Measurements from ENCODE around the gene SOX5.

SOX5 gene

GRCh38 chr12:23948291-23948690, 1.2 kb downstream of the SOX5 start:
- no peaks in the 10 kb centered on the region for H3K4me1 ChIP-seq (ENCODE audit: insufficient read depth, low read length, poor library complexity, severe bottlenecking)
- H3K4me2 ChIP-seq (ENCODE audit: low read depth, low read length, poor library complexity, severe bottlenecking): no peak overlapping the region
- H3K9me2 ChIP-seq (replicated peaks; ENCODE audit: low read depth, low read length): no peaks in the 10 kb centered on the region
- TF ChIP-seq EZH2phosphoT487 (IDR thresholded peaks at IDR 0.05; ENCODE audit: borderline replicate concordance): no peak
- no peaks in the 10 kb centered on the region for H3K36me3 ChIP-seq (ENCODE audit: insufficient read depth, low read length)
- no peaks in the 10 kb centered on the region for H3K9me3 ChIP-seq (ENCODE audit: insufficient read depth, low read depth, low read length)
- no peak overlapping the region for H3K9ac ChIP-seq (ENCODE audit: low read depth, low read length, poor library complexity, severe bottlenecking)
- no peaks in the 10 kb centered on the region for H3F3A ChIP-seq (ENCODE audit: low read depth)
- no peaks in the 10 kb centered on the region for H4K20me1 ChIP-seq (ENCODE audit: insufficient read depth, low read length, poor library complexity, severe bottlenecking)
- H3K79me2 ChIP-seq (ENCODE audit: insufficient read depth, low read length): no peaks in the 10 kb centered on the region
- no peaks in the 10 kb centered on the region for H3K27me3 ChIP-seq (ENCODE audit: insufficient read depth, low read length, poor library complexity, severe bottlenecking)
- H2AFZ ChIP-seq (ENCODE audit: low read length): no peak overlapping the region
- no peak overlapping the region for H3K4me3 ChIP-seq (ENCODE audit: low read length, poor library complexity, severe bottlenecking)

DNA sequence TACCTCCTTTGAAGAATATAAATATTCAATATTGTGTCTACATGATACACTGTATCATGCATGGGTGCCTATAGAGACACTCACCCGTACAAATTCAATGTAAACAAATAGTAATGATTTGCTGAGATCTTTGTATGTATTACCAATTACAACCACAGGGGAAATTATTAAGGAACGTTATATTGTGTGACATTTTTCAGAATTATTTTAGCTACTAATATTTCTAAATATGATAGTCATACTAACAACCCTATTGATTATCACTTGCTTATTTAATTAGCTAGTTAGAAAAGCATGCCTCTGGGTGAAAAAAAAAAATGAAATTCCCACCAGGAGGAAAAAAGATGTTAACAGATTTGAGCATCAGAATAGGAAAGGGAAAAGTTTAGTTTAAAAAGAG, 2.1 kb downstream of the SOX5 start:
- H3K4me3 ChIP-seq (ENCODE audit: low read length, poor library complexity, severe bottlenecking): no peak overlapping the region
- H3K4me1 ChIP-seq (ENCODE audit: insufficient read depth, low read length, poor library complexity, severe bottlenecking): no peaks in the 10 kb centered on the region
- H4K20me1 ChIP-seq (ENCODE audit: insufficient read depth, low read length, poor library complexity, severe bottlenecking): no peaks in the 10 kb centered on the region
- H3K9me3 ChIP-seq (ENCODE audit: insufficient read depth, low read depth, low read length): no peaks in the 10 kb centered on the region
- H3K9me2 ChIP-seq (replicated peaks; ENCODE audit: low read depth, low read length): no peaks in the 10 kb centered on the region
- H3K79me2 ChIP-seq (ENCODE audit: insufficient read depth, low read length): no peaks in the 10 kb centered on the region
- TF ChIP-seq EZH2phosphoT487 (IDR thresholded peaks at IDR 0.05; ENCODE audit: borderline replicate concordance): no peak
- TF ChIP-seq, protein P1, sequence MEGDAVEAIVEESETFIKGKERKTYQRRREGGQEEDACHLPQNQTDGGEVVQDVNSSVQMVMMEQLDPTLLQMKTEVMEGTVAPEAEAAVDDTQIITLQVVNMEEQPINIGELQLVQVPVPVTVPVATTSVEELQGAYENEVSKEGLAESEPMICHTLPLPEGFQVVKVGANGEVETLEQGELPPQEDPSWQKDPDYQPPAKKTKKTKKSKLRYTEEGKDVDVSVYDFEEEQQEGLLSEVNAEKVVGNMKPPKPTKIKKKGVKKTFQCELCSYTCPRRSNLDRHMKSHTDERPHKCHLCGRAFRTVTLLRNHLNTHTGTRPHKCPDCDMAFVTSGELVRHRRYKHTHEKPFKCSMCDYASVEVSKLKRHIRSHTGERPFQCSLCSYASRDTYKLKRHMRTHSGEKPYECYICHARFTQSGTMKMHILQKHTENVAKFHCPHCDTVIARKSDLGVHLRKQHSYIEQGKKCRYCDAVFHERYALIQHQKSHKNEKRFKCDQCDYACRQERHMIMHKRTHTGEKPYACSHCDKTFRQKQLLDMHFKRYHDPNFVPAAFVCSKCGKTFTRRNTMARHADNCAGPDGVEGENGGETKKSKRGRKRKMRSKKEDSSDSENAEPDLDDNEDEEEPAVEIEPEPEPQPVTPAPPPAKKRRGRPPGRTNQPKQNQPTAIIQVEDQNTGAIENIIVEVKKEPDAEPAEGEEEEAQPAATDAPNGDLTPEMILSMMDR (conservative IDR thresholded peaks at IDR 0.05; ENCODE audit: low read length): no peak
- no peak overlapping the region for H2AFZ ChIP-seq (ENCODE audit: low read length)
- no peaks in the 10 kb centered on the region for H3F3A ChIP-seq (ENCODE audit: low read depth)
- no peak overlapping the region for H3K9ac ChIP-seq (ENCODE audit: low read depth, low read length, poor library complexity, severe bottlenecking)
- H3K36me3 ChIP-seq (ENCODE audit: insufficient read depth, low read length): no peaks in the 10 kb centered on the region
- H3K27me3 ChIP-seq (ENCODE audit: insufficient read depth, low read length, poor library complexity, severe bottlenecking): no peaks in the 10 kb centered on the region
- no peak overlapping the region for H3K4me2 ChIP-seq (ENCODE audit: low read depth, low read length, poor library complexity, severe bottlenecking)

DNA sequence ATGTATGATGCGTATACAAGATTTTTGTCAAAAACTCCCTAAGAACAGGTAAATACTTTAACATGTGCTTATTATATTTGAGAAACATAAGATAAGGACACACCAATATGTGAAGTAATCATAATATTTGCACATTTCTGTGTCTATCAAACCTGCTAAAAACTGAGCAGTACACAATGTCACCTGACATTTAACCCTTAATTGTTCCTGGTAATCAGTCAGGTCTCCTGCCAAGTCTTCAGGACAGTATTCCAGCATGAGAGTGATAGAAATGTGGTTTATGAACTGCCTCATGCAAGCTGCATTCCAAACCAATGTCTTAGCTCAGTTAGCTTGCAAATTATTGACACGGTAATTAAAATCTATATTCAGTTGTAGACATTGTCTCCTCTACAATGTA, 4.2 kb downstream of the SOX5 start:
- TF ChIP-seq EZH2phosphoT487 (IDR thresholded peaks at IDR 0.05; ENCODE audit: borderline replicate concordance): no peak
- TF ChIP-seq, protein P1 (conservative IDR thresholded peaks at IDR 0.05; ENCODE audit: low read length): no peak
- no peak overlapping the region for H3K9ac ChIP-seq (ENCODE audit: low read depth, low read length, poor library complexity, severe bottlenecking)
- H3K4me1 ChIP-seq (ENCODE audit: insufficient read depth, low read length, poor library complexity, severe bottlenecking): no peaks in the 10 kb centered on the region
- no peaks in the 10 kb centered on the region for H3K9me2 ChIP-seq (replicated peaks; ENCODE audit: low read depth, low read length)
- no peaks in the 10 kb centered on the region for H3K27me3 ChIP-seq (ENCODE audit: insufficient read depth, low read length, poor library complexity, severe bottlenecking)
- H3K36me3 ChIP-seq (ENCODE audit: insufficient read depth, low read length): no peaks in the 10 kb centered on the region
- no peaks in the 10 kb centered on the region for H3F3A ChIP-seq (ENCODE audit: low read depth)
- no peak overlapping the region for H3K4me2 ChIP-seq (ENCODE audit: low read depth, low read length, poor library complexity, severe bottlenecking)
- no peak overlapping the region for H2AFZ ChIP-seq (ENCODE audit: low read length)
- H3K4me3 ChIP-seq (ENCODE audit: low read length, poor library complexity, severe bottlenecking): no peak overlapping the region
- H4K20me1 ChIP-seq (ENCODE audit: insufficient read depth, low read length, poor library complexity, severe bottlenecking): no peaks in the 10 kb centered on the region
- H3K9me3 ChIP-seq (ENCODE audit: insufficient read depth, low read depth, low read length): no peaks in the 10 kb centered on the region
- no peaks in the 10 kb centered on the region for H3K79me2 ChIP-seq (ENCODE audit: insufficient read depth, low read length)

- no peaks in the 10 kb centered on the region for H3K27me3 ChIP-seq (ENCODE audit: insufficient read depth, low read length, poor library complexity, severe bottlenecking)
- no peaks in the 10 kb centered on the region for H3K4me1 ChIP-seq (ENCODE audit: insufficient read depth, low read length, poor library complexity, severe bottlenecking)
- no peak overlapping the region for H3K4me3 ChIP-seq (ENCODE audit: low read length, poor library complexity, severe bottlenecking)
- H3K9me2 ChIP-seq (replicated peaks; ENCODE audit: low read depth, low read length): no peaks in the 10 kb centered on the region
- no peak overlapping the region for H2AFZ ChIP-seq (ENCODE audit: low read length)
- TF ChIP-seq, protein P1 (conservative IDR thresholded peaks at IDR 0.05; ENCODE audit: low read length): no peak
- no peak for TF ChIP-seq EZH2phosphoT487 (IDR thresholded peaks at IDR 0.05; ENCODE audit: borderline replicate concordance)
- no peaks in the 10 kb centered on the region for H3K36me3 ChIP-seq (ENCODE audit: insufficient read depth, low read length)
- H3K4me2 ChIP-seq (ENCODE audit: low read depth, low read length, poor library complexity, severe bottlenecking): no peak overlapping the region
- no peaks in the 10 kb centered on the region for H3K79me2 ChIP-seq (ENCODE audit: insufficient read depth, low read length)
- no peaks in the 10 kb centered on the region for H3F3A ChIP-seq (ENCODE audit: low read depth)
- H4K20me1 ChIP-seq (ENCODE audit: insufficient read depth, low read length, poor library complexity, severe bottlenecking): no peaks in the 10 kb centered on the region
- H3K9ac ChIP-seq (ENCODE audit: low read depth, low read length, poor library complexity, severe bottlenecking): no peak overlapping the region
- no peaks in the 10 kb centered on the region for H3K9me3 ChIP-seq (ENCODE audit: insufficient read depth, low read depth, low read length)
These were observed 5.4 kb downstream of the SOX5 start for GRCh38 chr12:23944067-23944466.
